HCT116 (cell line): Measurements from ENCODE around the gene HS3ST2. TPM values are rescaled to one million over a fixed set of nuclear protein-coding genes. Genes with fewer than 3 reads are reported as not detected.

Source experiments
- ATAC-seq: fragments of 200-7000 bp; cut with Tn5 transposase; 2 replicates; pipeline ENCODE4 v1.9.1; 2020; ENCODE audit warnings: mild to moderate bottlenecking, moderate library complexity
- BruUV-seq: library from RNA; stranded (reverse); fragments of 400-500 nt; replicated peaks from 2 replicates; lab custom pipeline; 2021; lab: Mats Ljungman, UMichigan
- CTCF ChIA-PET: fragments of 300-600 bp; sonication (Branson Sonifier 250); formaldehyde crosslinking; loops from one replicate; lab custom pipeline; 2021; ENCODE audit warnings: antibody characterized with exemption; lab: Charles Lee
- POLR2A ChIA-PET: fragments of 300-600, 350-600 bp; sonication (Branson Sonifier 250); formaldehyde crosslinking; loops from one replicate; lab custom pipeline; 2021; ENCODE audit warnings: antibody characterized with exemption; lab: Charles Lee
- RAD21 ChIA-PET, 2 experiments: fragments of 300-600 bp; sonication (Branson Sonifier 250); formaldehyde crosslinking; loops; one replicate each; lab custom pipeline; 2023; ENCODE audit warnings: low total read pairs in 2 of 2; ENCODE audit not compliant: uncharacterized antibody in 2 of 2, unreplicated experiment in 2 of 2, low non-redundant PET in 1 of 2; lab: Charles Lee
- DNase-seq: peaks from one replicate; pipeline ENCODE4 v3.0.0-alpha.2; 2010; ENCODE audit warnings: low read depth, low spot score
- H2AFZ ChIP-seq: fragments of 200-600 bp; shearing (Covaris generic), sonication (generic); 2 replicates; pipeline ENCODE4 v1.6.1; 2017; ENCODE audit warnings: low read depth, mixed run types, mixed read lengths, antibody characterized with exemption, low read length; ENCODE audit not compliant: poor library complexity, severe bottlenecking
- H3K27ac ChIP-seq: 2 replicates; pipeline ENCODE4 v1.5.1; 2012; ENCODE audit warnings: low read depth, low read length
- H3K27me3 ChIP-seq: fragments of 200-600 bp; sonication (generic); 2 replicates; pipeline ENCODE4 v1.6.1; 2016; ENCODE audit warnings: mixed run types, low read length, mixed read lengths; ENCODE audit not compliant: insufficient read depth
- H3K36me3 ChIP-seq, 2 experiments: fragments of 200-500 bp in 1 of 2; fragments of 200-600 bp in 1 of 2; sonication (Bioruptor generic) in 1 of 2; sonication (generic) in 1 of 2; 2 replicates each; pipeline versions ENCODE4 v1.5.1 to v1.6.1; 2014 to 2016; ENCODE audit warnings: low read length in 2 of 2, inconsistent platforms in 1 of 2, mixed read lengths in 1 of 2, mixed run types in 1 of 2; ENCODE audit not compliant: insufficient read depth in 2 of 2, control insufficient read depth in 1 of 2
- H3K4me1 ChIP-seq, 2 experiments: fragments of 200-600 bp in 1 of 2; sonication (generic) in 1 of 2; 2 replicates each; pipeline versions ENCODE4 v1.5.1 to v1.6.1; 2012 to 2017; ENCODE audit warnings: low read length in 2 of 2, inconsistent platforms in 1 of 2, mild to moderate bottlenecking in 1 of 2, mixed read lengths in 1 of 2, mixed run types in 1 of 2, moderate library complexity in 1 of 2; ENCODE audit not compliant: insufficient read depth in 2 of 2, control insufficient read depth in 1 of 2
- H3K4me2 ChIP-seq: fragments of 200-600 bp; sonication (generic); 2 replicates; pipeline ENCODE4 v1.6.1; 2017; ENCODE audit warnings: mixed run types, low read length, mixed read lengths
- H3K4me3 ChIP-seq, 2 experiments: fragments of 200-600 bp in 1 of 2; sonication (generic) in 1 of 2; replicated peaks in 1 of 2; 2 replicates each; pipeline ENCODE4 v1.5.1; 2011 to 2016; ENCODE audit warnings: low read length in 2 of 2, control low read depth in 1 of 2, low read depth in 1 of 2, mild to moderate bottlenecking in 1 of 2, mixed read lengths in 1 of 2, mixed run types in 1 of 2
- H3K79me2 ChIP-seq: fragments of 200-600 bp; sonication (generic); 2 replicates; pipeline ENCODE4 v1.6.1; 2017; ENCODE audit warnings: mild to moderate bottlenecking, mixed run types, low read length, moderate library complexity, mixed read lengths; ENCODE audit not compliant: insufficient read depth
- H3K9ac ChIP-seq: fragments of 200-600 bp; sonication (generic); 2 replicates; pipeline ENCODE4 v1.6.1; 2016; ENCODE audit warnings: low read length, mixed read lengths
- H3K9me2 ChIP-seq: fragments of 200-600 bp; sonication (generic), shearing (Covaris generic); 2 replicates; pipeline ENCODE4 v1.6.1; 2017; ENCODE audit warnings: mixed run types, mild to moderate bottlenecking, moderate library complexity; ENCODE audit not compliant: insufficient read depth
- H3K9me3 ChIP-seq, 2 experiments: fragments of 200-500 bp in 1 of 2; fragments of 200-600 bp in 1 of 2; sonication (Bioruptor generic) in 1 of 2; sonication (generic) in 1 of 2; 2 replicates each; pipeline ENCODE4 v1.6.1; 2014 to 2017; ENCODE audit warnings: low read length in 2 of 2, mixed read lengths in 2 of 2, inconsistent platforms in 1 of 2, low read depth in 1 of 2, mild to moderate bottlenecking in 1 of 2, mixed run types in 1 of 2, moderate library complexity in 1 of 2; ENCODE audit not compliant: control insufficient read depth in 1 of 2, insufficient read depth in 1 of 2
- H4K20me1 ChIP-seq: fragments of 200-600 bp; sonication (generic), shearing (Covaris generic); 2 replicates; pipeline ENCODE4 v1.6.1; 2017; ENCODE audit warnings: mixed run types, mild to moderate bottlenecking, moderate library complexity; ENCODE audit not compliant: insufficient read depth
- ATF3 ChIP-seq: IDR thresholded peaks from 2 replicates; pipeline ENCODE4 v1.6.1; 2012
- CBX3 ChIP-seq: IDR thresholded peaks from 2 replicates; pipeline ENCODE4 v1.6.1; 2012; ENCODE audit warnings: low read depth
- CTCF ChIP-seq, 3 experiments: fragments of 200-600 bp in 1 of 3; sonication (generic) in 1 of 3; IDR thresholded peaks in 2 of 3; conservative IDR thresholded peaks in 1 of 3; 2 replicates each; pipeline ENCODE4 v1.5.1; 2012 to 2017; ENCODE audit warnings: low read depth in 2 of 3, low read length in 2 of 3, antibody characterized with exemption in 1 of 3, borderline replicate concordance in 1 of 3, control low read depth in 1 of 3, mild to moderate bottlenecking in 1 of 3, mixed read lengths in 1 of 3, mixed run types in 1 of 3, moderate library complexity in 1 of 3; ENCODE audit not compliant: insufficient read depth in 1 of 3
- EGR1 ChIP-seq: IDR thresholded peaks from 2 replicates; pipeline ENCODE4 v1.6.1; 2012; ENCODE audit warnings: low read depth
- ELF1 ChIP-seq: IDR thresholded peaks from 2 replicates; pipeline ENCODE4 v1.6.1; 2012; ENCODE audit warnings: low read depth, borderline replicate concordance
- EZH2phosphoT487 ChIP-seq: fragments of 200-600 bp; IDR thresholded peaks from 2 replicates; pipeline ENCODE4 v1.6.1; 2018; ENCODE audit warnings: antibody characterized with exemption, borderline replicate concordance
- JUND ChIP-seq: IDR thresholded peaks from 2 replicates; pipeline ENCODE4 v1.6.1; 2012
- POLR2A ChIP-seq: IDR thresholded peaks from 2 replicates; pipeline ENCODE4 v1.7.0; 2011; ENCODE audit warnings: borderline replicate concordance; ENCODE audit not compliant: insufficient read depth, insufficient read length; ENCODE audit errors: extremely low read depth
- RAD21 ChIP-seq: IDR thresholded peaks from 2 replicates; pipeline ENCODE4 v1.6.1; 2012; ENCODE audit warnings: low read depth, mild to moderate bottlenecking
- SP1 ChIP-seq: IDR thresholded peaks from 2 replicates; pipeline ENCODE4 v1.6.1; 2012; ENCODE audit warnings: low read depth
- SRF ChIP-seq: IDR thresholded peaks from 2 replicates; pipeline ENCODE4 v1.6.1; 2012; ENCODE audit warnings: low read depth
- TCF7L2 ChIP-seq: IDR thresholded peaks from 2 replicates; pipeline ENCODE4 v1.7.0; 2011; ENCODE audit warnings: borderline replicate concordance, inconsistent platforms; ENCODE audit not compliant: insufficient read depth, insufficient read length; ENCODE audit errors: extremely low read depth
- YY1 ChIP-seq: IDR thresholded peaks from 2 replicates; pipeline ENCODE4 v1.6.1; 2011; ENCODE audit warnings: low read length, low read depth, moderate library complexity, mild to moderate bottlenecking; ENCODE audit not compliant: insufficient replicate concordance; ENCODE audit errors: extremely low read depth
- ZBTB33 ChIP-seq: IDR thresholded peaks from 2 replicates; pipeline ENCODE4 v1.6.1; 2011; ENCODE audit warnings: mild to moderate bottlenecking, low read length, moderate library complexity; ENCODE audit not compliant: insufficient replicate concordance; ENCODE audit errors: extremely low read depth
- intact Hi-C: fragments of 100-400 bp; cut with micrococcal nuclease; formaldehyde crosslinking; loops from 2 replicates; pipeline ENCODE4 v1.10.0; 2022
- total RNA-seq: library from RNA; stranded (reverse); gene quantifications from one replicate; pipeline ENCODE4 v1.2.1, GENCODE V29; 2021; ENCODE audit not compliant: unreplicated experiment

HS3ST2 gene
- total RNA-seq, 1 experiment from 2014 or later = not detected

GRCh38 chr16:22874394-22874793, 60.4 kb downstream of the HS3ST2 start:
- Histone ChIP-seq H3K36me3 (no peaks in the 10 kb centered on the region), H2AFZ (no peak overlapping the region), H3K4me1 (no peaks in the 10 kb centered on the region), H3K79me2 (no peaks in the 10 kb centered on the region), H3K27me3 (peaks cover 79% of the 10 kb centered on the region), H4K20me1 (no peaks in the 10 kb centered on the region), H3K9me2 (no peaks in the 10 kb centered on the region), H3K4me3 (no peak overlapping the region), H3K27ac (no peak overlapping the region), H3K9ac (no peak overlapping the region), H3K9me3 (no peaks in the 10 kb centered on the region), H3K4me2 (no peak overlapping the region)
- ChIA-PET POLR2A (no interaction called here), CTCF (no interaction called here), RAD21 (no interaction called here)
- DNase-seq (no peak), ATAC-seq (no peak)
- intact Hi-C loops = no loop called here
- TF ChIP-seq CBX3 = no peak
- TF ChIP-seq SP1 = no peak
- no peak for TF ChIP-seq SRF
- no peak for TF ChIP-seq CTCF (IDR thresholded peaks at IDR 0.05 in 2 of 3, conservative IDR thresholded peaks at IDR 0.05 in 1 of 3; ENCODE audit: borderline replicate concordance in 1 of 3, insufficient read depth in 1 of 3, low read depth in 2 of 3, low read length in 2 of 3)
- TF ChIP-seq JUND = no peak
- TF ChIP-seq EZH2phosphoT487 = no peak
- no peak for TF ChIP-seq ZBTB33
- TF ChIP-seq RAD21 = no peak
- no peak for TF ChIP-seq ATF3
- TF ChIP-seq YY1 = no peak
- no peak for TF ChIP-seq TCF7L2
- TF ChIP-seq ELF1 = no peak
- no peak for TF ChIP-seq POLR2A
- TF ChIP-seq EGR1 = no peak
- no TSS peak for BruUV-seq
